ENCODE measurements around the gene ALG12. TPM values are rescaled to one million over a fixed set of nuclear protein-coding genes. Genes with fewer than 3 reads are reported as not detected.

ALG12 gene
- total and polyA plus RNA-seq, 2 of the 13 experiments (the other 11 are each of a cell fraction or from before 2014, with no cell fraction given): 7.8 to 15.8 TPM

GRCh38 chr22:49933236-49934159 lies 15.3 kb upstream of the ALG12 start (continued):
- TF ChIP-seq NR2F1 (CRISPR knock-in tag; IDR thresholded peaks at IDR 0.05) (no peak), ZC3H13 (CRISPR knock-in tag; IDR thresholded peaks at IDR 0.05) (0 out of 2 replicates have a peak, but pooled peaks have one; percentile 57), MYC (CRISPR knock-in tag; IDR thresholded peaks at IDR 0.05; ENCODE audit: borderline replicate concordance) (peak; percentile 22; the same call in 1 of the 2 replicates), MAX (IDR thresholded peaks at IDR 0.05) (peak; percentile 65), ZNF850 (CRISPR knock-in tag; conservative IDR thresholded peaks at IDR 0.05) (no peak), ZSCAN25 (CRISPR knock-in tag; IDR thresholded peaks at IDR 0.05) (peak; percentile 73; the same call in 1 of the 2 replicates), TFE3 (CRISPR knock-in tag; IDR thresholded peaks at IDR 0.05) (peak; percentile 43; the same call in 1 of the 2 replicates), FOXC1 (CRISPR knock-in tag; IDR thresholded peaks at IDR 0.05; ENCODE audit: borderline replicate concordance) (peak; percentile 31; the same call in 1 of the 2 replicates), ZFP36L1 (CRISPR knock-in tag; IDR thresholded peaks at IDR 0.05) (0 out of 2 replicates have a peak, but pooled peaks have one; percentile 35), SPEN (CRISPR knock-in tag; IDR thresholded peaks at IDR 0.05; ENCODE audit: low read depth) (peak; percentile 22; the same call in 1 of the 2 replicates), ARID4A (CRISPR knock-in tag; IDR thresholded peaks at IDR 0.05; ENCODE audit: borderline replicate concordance) (0 out of 2 replicates have a peak, but pooled peaks have one; percentile 1), RNF2 (conservative IDR thresholded peaks at IDR 0.05; ENCODE audit: low read depth) (0 out of 2 replicates have a peak, but pooled peaks have one; percentile 39), ZNF292 (CRISPR knock-in tag; IDR thresholded peaks at IDR 0.05; ENCODE audit: borderline replicate concordance, low read depth) (0 out of 2 replicates have a peak, but pooled peaks have one; percentile 24), SIN3A (IDR thresholded peaks at IDR 0.05; ENCODE audit: borderline replicate concordance, low read depth, low read length) (peak; percentile 37; the same call in 1 of the 2 replicates), SKIL (CRISPR knock-in tag; IDR thresholded peaks at IDR 0.05; ENCODE audit: borderline replicate concordance) (0 out of 2 replicates have a peak, but pooled peaks have one; percentile 33), ERF (CRISPR knock-in tag; IDR thresholded peaks at IDR 0.05) (0 out of 2 replicates have a peak, but pooled peaks have one; percentile 19), HDAC1 (CRISPR knock-in tag; IDR thresholded peaks at IDR 0.05) (peak; percentile 24; the same call in 1 of the 2 replicates), SALL1 (CRISPR knock-in tag; IDR thresholded peaks at IDR 0.05) (peak; percentile 57), ZFX (CRISPR knock-in tag; IDR thresholded peaks at IDR 0.05; ENCODE audit: low read depth) (peak; percentile 30; the same call in 1 of the 2 replicates)
